A549 (cell line): ENCODE data around the gene MRPS24.

Source experiments
- BHLHE40 ChIP-seq: IDR thresholded peaks from 2 replicates; pipeline ENCODE4 v1.6.1; 2012; ENCODE audit warnings: low read depth, low read length, inconsistent platforms
- EP300 ChIP-seq, 2 experiments: fragments of >200 bp; sonication (Bioruptor Twin); formaldehyde crosslinking; IDR thresholded peaks; 2 replicates in 1 of 2; 3 replicates in 1 of 2; pipeline ENCODE4 v1.6.1; 2016 to 2017
- JUN ChIP-seq, 2 experiments: fragments of >200 bp; sonication (Bioruptor Twin); formaldehyde crosslinking; IDR thresholded peaks; 2 replicates in 1 of 2; 3 replicates in 1 of 2; pipeline ENCODE4 v1.6.1; 2016 to 2017
- KDM1A ChIP-seq: fragments of 200-600 bp; sonication (generic); IDR thresholded peaks from 2 replicates; pipeline ENCODE4 v1.6.1; 2016; ENCODE audit warnings: low read depth, mild to moderate bottlenecking
- MAX ChIP-seq: IDR thresholded peaks from 2 replicates; pipeline ENCODE4 v1.6.1; 2012
- MYC ChIP-seq: IDR thresholded peaks from 2 replicates; pipeline ENCODE4 v1.6.1; 2012; ENCODE audit warnings: mild to moderate bottlenecking, inconsistent platforms, low read length, improper control_type of control experiment, borderline replicate concordance
- NR3C1 ChIP-seq: fragments of >200 bp; sonication (Bioruptor Twin); formaldehyde crosslinking; IDR thresholded peaks from 3 replicates; pipeline ENCODE4 v1.6.1; 2017
- POLR2A ChIP-seq: IDR thresholded peaks from 2 replicates; pipeline ENCODE4 v1.6.1; 2012; ENCODE audit warnings: mild to moderate bottlenecking, low read length
- RAD21 ChIP-seq, 2 experiments: fragments of >200 bp in 1 of 2; sonication (Bioruptor Twin) in 1 of 2; formaldehyde crosslinking in 1 of 2; IDR thresholded peaks in 1 of 2; conservative IDR thresholded peaks in 1 of 2; 2 replicates in 1 of 2; 3 replicates in 1 of 2; pipeline ENCODE4 v1.6.1; 2012 to 2018; ENCODE audit warnings: inconsistent platforms in 1 of 2
- REST ChIP-seq: fragments of 200-600 bp; sonication (generic); IDR thresholded peaks from 2 replicates; pipeline ENCODE4 v1.6.1; 2016; ENCODE audit warnings: antibody characterized with exemption, mild to moderate bottlenecking, moderate library complexity
- TF ChIP-seq, protein P1 (sequence below): fragments of >200 bp; sonication (Bioruptor Twin); formaldehyde crosslinking; IDR thresholded peaks from 3 replicates; pipeline ENCODE4 v1.5.1; 2016

GRCh38 chr7:43847496-43847895, 21.8 kb downstream of the MRPS24 start:
- TF ChIP-seq MAX, result no peak
- no peak for TF ChIP-seq POLR2A
- TF ChIP-seq, protein P1, sequence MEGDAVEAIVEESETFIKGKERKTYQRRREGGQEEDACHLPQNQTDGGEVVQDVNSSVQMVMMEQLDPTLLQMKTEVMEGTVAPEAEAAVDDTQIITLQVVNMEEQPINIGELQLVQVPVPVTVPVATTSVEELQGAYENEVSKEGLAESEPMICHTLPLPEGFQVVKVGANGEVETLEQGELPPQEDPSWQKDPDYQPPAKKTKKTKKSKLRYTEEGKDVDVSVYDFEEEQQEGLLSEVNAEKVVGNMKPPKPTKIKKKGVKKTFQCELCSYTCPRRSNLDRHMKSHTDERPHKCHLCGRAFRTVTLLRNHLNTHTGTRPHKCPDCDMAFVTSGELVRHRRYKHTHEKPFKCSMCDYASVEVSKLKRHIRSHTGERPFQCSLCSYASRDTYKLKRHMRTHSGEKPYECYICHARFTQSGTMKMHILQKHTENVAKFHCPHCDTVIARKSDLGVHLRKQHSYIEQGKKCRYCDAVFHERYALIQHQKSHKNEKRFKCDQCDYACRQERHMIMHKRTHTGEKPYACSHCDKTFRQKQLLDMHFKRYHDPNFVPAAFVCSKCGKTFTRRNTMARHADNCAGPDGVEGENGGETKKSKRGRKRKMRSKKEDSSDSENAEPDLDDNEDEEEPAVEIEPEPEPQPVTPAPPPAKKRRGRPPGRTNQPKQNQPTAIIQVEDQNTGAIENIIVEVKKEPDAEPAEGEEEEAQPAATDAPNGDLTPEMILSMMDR, result no peak
- TF ChIP-seq REST, result no peak
- no peak for TF ChIP-seq NR3C1
- TF ChIP-seq MYC, result no peak
- TF ChIP-seq EP300 (IDR thresholded peaks at IDR 0.05), result no peak
- TF ChIP-seq JUN (IDR thresholded peaks at IDR 0.05), result no peak
- TF ChIP-seq RAD21 (conservative IDR thresholded peaks at IDR 0.05 in 1 of 2, IDR thresholded peaks at IDR 0.05 in 1 of 2), result no peak
- TF ChIP-seq KDM1A, result no peak
- no peak for TF ChIP-seq BHLHE40
